Common myeloid progenitor, CD34-positive (primary cell): Measurements from ENCODE around the gene PTPRN2.
A peak's percentile ranks its signal among the peaks of the same experiment; 100 is the strongest.

ENCODE experiments used
- CTCF ChIA-PET: fragments of 350-600 bp; sonication (Branson Sonifier 250); formaldehyde crosslinking; loops from one replicate; lab custom pipeline; 2021; ENCODE audit warnings: antibody characterized with exemption; lab: Charles Lee
- POLR2A ChIA-PET: fragments of 350-600 bp; sonication (Branson Sonifier 250); formaldehyde crosslinking; loops from one replicate; lab custom pipeline; 2021; ENCODE audit warnings: antibody characterized with exemption; lab: Charles Lee
- DNase-seq, 3 donors: peaks; one replicate each; pipeline versions ENCODE4 v3.0.0 to v3.0.0-alpha.2; 2013
- H3K27ac ChIP-seq, 2 experiments: 1 replicate in 1 of 2; 2 replicates in 1 of 2; pipeline ENCODE4 v1.7.0; 2013; ENCODE audit warnings: inconsistent platforms in 2 of 2, low read length in 2 of 2, mild to moderate bottlenecking in 2 of 2, low read depth in 1 of 2, moderate library complexity in 1 of 2; ENCODE audit not compliant: severe bottlenecking in 2 of 2, insufficient read depth in 1 of 2, poor library complexity in 1 of 2
- H3K27me3 ChIP-seq, 5 experiments: replicated peaks in 2 of 5; 1 replicate in 3 of 5; 2 replicates in 2 of 5; pipeline versions ENCODE4 v1.6.1 to v1.7.0; 2013; ENCODE audit warnings: low read length in 4 of 5, mild to moderate bottlenecking in 2 of 5, moderate library complexity in 2 of 5, inconsistent platforms in 1 of 5; ENCODE audit not compliant: insufficient read depth in 5 of 5, control insufficient read depth in 4 of 5
- H3K36me3 ChIP-seq, 4 experiments: 1 replicate in 2 of 4; 2 replicates in 2 of 4; pipeline versions ENCODE4 v1.6.1 to v1.7.0; 2013; ENCODE audit warnings: low read length in 3 of 4, control low read depth in 1 of 4, mild to moderate bottlenecking in 1 of 4; ENCODE audit not compliant: control insufficient read depth in 4 of 4, insufficient read depth in 4 of 4
- H3K4me1 ChIP-seq, 4 experiments: 1 replicate in 3 of 4; 2 replicates in 1 of 4; pipeline versions ENCODE4 v1.6.1 to v1.7.1; 2013; ENCODE audit warnings: low read length in 3 of 4, mild to moderate bottlenecking in 3 of 4, control low read depth in 1 of 4, inconsistent platforms in 1 of 4, moderate library complexity in 1 of 4; ENCODE audit not compliant: control insufficient read depth in 4 of 4, insufficient read depth in 4 of 4; ENCODE audit errors: control extremely low read depth in 1 of 4
- H3K4me3 ChIP-seq, 7 experiments: 1 replicate in 4 of 7; 2 replicates in 3 of 7; pipeline versions ENCODE4 v1.5.1 to v1.7.0; 2013; ENCODE audit warnings: mild to moderate bottlenecking in 7 of 7, low read length in 6 of 7, moderate library complexity in 6 of 7, inconsistent platforms in 2 of 7, low read depth in 2 of 7, control low read depth in 1 of 7; ENCODE audit not compliant: insufficient read depth in 4 of 7, control insufficient read depth in 1 of 7; ENCODE audit errors: extremely low read depth in 1 of 7
- H3K9me3 ChIP-seq, 5 experiments: 1 replicate in 4 of 5; 2 replicates in 1 of 5; pipeline versions ENCODE4 v1.6.1 to v1.7.1; 2013; ENCODE audit warnings: low read length in 4 of 5, mild to moderate bottlenecking in 2 of 5, inconsistent platforms in 1 of 5, low read depth in 1 of 5, moderate library complexity in 1 of 5; ENCODE audit not compliant: control insufficient read depth in 4 of 5, insufficient read depth in 2 of 5; ENCODE audit errors: control extremely low read depth in 1 of 5
- WGBS: methylation state at CpG from one replicate; pipeline ENCODE4 v1.1.5; 2013; ENCODE audit not compliant: insufficient coverage; 5-methylcytosine and 5-hydroxymethylcytosine counted together

Gene PTPRN2

DNA sequence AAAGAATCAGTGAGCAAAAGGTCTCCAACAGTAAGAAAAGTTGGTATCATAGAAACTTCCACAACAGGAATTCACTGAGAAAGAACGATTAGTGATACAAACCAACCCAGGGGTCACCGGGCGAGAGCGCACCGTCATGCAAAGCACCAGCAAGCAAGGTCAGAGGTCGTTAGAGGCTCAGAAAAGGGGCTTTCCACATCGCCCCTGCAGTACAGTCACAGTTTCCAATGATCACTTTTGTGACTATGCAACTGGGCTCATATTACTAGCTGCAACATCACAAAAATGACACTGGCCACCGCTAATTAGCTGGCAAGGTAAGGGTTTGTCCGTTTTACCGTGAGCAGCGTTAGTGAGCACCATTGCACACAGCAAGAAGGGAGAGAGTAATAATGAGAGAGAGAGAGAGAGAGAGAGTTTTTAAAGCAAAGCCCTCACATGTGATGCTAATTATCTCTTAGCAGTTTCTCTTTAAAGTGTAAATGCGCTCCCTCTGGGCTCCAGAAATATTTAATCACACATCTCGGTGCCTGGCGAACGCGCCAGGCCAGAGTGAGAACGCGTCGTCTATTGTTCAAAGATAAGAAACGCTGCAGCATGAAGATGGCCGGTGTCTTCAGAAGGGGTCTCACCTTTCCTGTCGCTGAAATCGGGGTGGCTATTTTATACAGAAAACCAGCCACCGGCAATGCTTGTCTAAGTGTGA, 1013.4 kb downstream of the PTPRN2 start:
- Histone ChIP-seq H3K27me3 (peaks cover 2 to 55% (median 12%) of the 10 kb centered on the region in 5 experiments), H3K36me3 (no peaks in the 10 kb centered on the region), H3K27ac (no peak overlapping the region), H3K4me1 (peaks cover 0 to 11% (median 2%) of the 10 kb centered on the region in 4 experiments), H3K4me3 (no peak overlapping the region), H3K9me3 (no peaks in the 10 kb centered on the region)
- POLR2A ChIA-PET = no interaction called here
- CTCF ChIA-PET = no interaction called here
- DNase-seq = no peak
- 97% methylated on average over 21 of the region's 24 CpGs for WGBS

DNA sequence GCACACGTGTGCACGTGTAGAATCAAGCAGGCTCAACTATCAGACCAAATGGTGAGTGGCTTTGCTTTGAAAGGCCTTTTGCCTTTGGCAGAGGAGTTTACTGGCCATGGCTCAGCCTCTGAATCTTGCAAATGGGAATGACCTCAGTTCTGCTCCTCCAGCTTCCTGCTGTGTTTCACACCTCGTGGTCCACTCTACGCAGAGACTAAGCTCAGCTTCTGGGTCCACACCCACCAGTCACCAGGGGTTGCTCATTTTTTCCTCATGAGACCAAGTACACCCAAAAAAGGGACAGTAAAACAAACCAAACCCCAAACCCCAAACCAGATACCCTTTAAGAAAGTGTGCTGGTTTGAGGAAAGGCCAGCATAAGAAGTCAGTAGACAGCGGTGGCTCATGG, 1014.4 kb downstream of the PTPRN2 start:
- Histone ChIP-seq H3K27me3 (peaks cover 2 to 58% (median 16%) of the 10 kb centered on the region in 5 experiments), H3K9me3 (no peaks in the 10 kb centered on the region), H3K27ac (no peak overlapping the region), H3K4me3 (no peak overlapping the region), H3K36me3 (no peaks in the 10 kb centered on the region), H3K4me1 (peaks cover 0 to 20% (median 12%) of the 10 kb centered on the region in 4 experiments)
- 100% methylated on average over 5 of the region's 5 CpGs for WGBS
- CTCF ChIA-PET = interaction anchor here (1.0 kb wide), 1 partner anchor 30 kb away, joined by 3 read pairs; no protein-coding TSS in a partner anchor
- DNase-seq = no peak
- POLR2A ChIA-PET = no interaction called here

GRCh38 chr7:157572622-157573021, 1015.0 kb downstream of the PTPRN2 start:
- ChIA-PET CTCF (interaction anchor here (1.0 kb wide), 1 partner anchor 30 kb away, joined by 3 read pairs; no protein-coding TSS in a partner anchor), POLR2A (no interaction called here)
- Histone ChIP-seq H3K36me3 (no peaks in the 10 kb centered on the region), H3K4me1 (peaks cover 0 to 20% (median 14%) of the 10 kb centered on the region in 4 experiments), H3K27ac (no peak overlapping the region), H3K4me3 (no peak overlapping the region), H3K9me3 (no peaks in the 10 kb centered on the region), H3K27me3 (peaks cover 2 to 58% (median 18%) of the 10 kb centered on the region in 5 experiments)
- DNase-seq = no peak
- WGBS = 82% methylated on average over 14 of the region's 14 CpGs

DNA sequence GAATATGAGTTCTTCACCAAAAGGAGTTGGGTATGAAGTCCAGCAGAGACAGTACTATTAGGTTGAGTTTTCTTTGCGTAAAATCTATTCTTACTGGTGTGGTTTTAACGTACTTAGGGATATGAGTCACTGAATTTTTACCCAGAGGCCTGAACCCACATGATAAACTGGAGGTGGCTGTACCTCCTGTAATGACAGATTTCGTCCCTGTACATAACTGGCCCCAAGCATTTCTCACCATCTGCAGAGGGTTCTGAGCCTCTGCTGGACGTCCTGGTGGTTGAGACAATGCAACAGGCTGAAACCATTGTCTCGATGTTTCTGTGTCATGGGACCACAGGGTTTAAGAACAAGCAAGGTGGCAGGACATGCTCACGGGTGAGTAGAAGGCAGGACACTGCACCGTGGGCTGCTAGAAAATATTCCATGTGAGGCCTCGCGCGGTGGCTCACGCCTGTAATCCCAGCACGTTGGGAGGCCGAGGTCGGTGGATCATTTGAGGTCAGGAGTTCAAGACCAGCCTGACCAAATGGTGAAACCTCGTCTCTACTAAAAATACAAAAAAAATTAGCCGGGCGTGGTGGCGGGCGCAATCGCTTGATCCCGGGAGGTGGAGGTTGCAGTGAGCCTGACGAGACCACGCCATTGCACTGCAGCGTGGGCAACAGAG, 1017.0 kb downstream of the PTPRN2 start:
- CTCF ChIA-PET = no interaction called here

DNA sequence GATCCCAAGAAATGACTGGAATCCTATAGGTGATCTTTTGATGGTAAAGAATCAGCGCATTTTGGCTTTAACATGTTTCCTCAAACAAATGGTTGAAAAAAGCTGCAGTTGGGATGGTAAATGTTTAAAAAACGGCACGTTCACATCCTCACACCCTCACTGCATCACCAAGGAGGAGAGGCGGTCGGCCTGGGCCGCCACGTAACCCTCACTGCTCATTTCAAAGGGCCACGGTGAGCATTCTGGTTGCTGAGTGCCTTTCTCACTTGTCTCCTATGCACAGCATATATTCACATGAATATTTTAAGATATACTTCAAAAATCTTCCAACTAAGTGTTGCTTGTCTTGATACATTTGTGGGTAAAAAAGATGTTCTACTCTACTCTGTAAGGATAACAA, 1017.7 kb downstream of the PTPRN2 start:
- Histone ChIP-seq H3K27ac (no peak overlapping the region), H3K4me1 (peaks cover 0 to 15% (median 12%) of the 10 kb centered on the region in 4 experiments), H3K9me3 (no peaks in the 10 kb centered on the region), H3K27me3 (peaks cover 0 to 32% (median 14%) of the 10 kb centered on the region in 5 experiments), H3K36me3 (no peaks in the 10 kb centered on the region), H3K4me3 (no peak overlapping the region)
- WGBS = 80% methylated on average over 1 of the region's 8 CpGs
- ChIA-PET CTCF (no interaction called here), POLR2A (no interaction called here)
- DNase-seq = no peak

More for the DNA sequence above, 1017.0 kb downstream of the PTPRN2 start:
- H3K27me3 ChIP-seq = peaks cover under 1 to 38% (median 15%) of the 10 kb centered on the region in 5 experiments
- POLR2A ChIA-PET = no interaction called here
- H3K4me3 ChIP-seq = no peak overlapping the region
- H3K4me1 ChIP-seq = peaks cover 0 to 15% (median 12%) of the 10 kb centered on the region in 4 experiments
- peak in 1 of 3 donors; percentile 10 for DNase-seq
- 98% methylated on average over 23 of the region's 24 CpGs for WGBS
- H3K9me3 ChIP-seq = no peaks in the 10 kb centered on the region
- H3K36me3 ChIP-seq = no peaks in the 10 kb centered on the region
- no peak overlapping the region for H3K27ac ChIP-seq

DNA sequence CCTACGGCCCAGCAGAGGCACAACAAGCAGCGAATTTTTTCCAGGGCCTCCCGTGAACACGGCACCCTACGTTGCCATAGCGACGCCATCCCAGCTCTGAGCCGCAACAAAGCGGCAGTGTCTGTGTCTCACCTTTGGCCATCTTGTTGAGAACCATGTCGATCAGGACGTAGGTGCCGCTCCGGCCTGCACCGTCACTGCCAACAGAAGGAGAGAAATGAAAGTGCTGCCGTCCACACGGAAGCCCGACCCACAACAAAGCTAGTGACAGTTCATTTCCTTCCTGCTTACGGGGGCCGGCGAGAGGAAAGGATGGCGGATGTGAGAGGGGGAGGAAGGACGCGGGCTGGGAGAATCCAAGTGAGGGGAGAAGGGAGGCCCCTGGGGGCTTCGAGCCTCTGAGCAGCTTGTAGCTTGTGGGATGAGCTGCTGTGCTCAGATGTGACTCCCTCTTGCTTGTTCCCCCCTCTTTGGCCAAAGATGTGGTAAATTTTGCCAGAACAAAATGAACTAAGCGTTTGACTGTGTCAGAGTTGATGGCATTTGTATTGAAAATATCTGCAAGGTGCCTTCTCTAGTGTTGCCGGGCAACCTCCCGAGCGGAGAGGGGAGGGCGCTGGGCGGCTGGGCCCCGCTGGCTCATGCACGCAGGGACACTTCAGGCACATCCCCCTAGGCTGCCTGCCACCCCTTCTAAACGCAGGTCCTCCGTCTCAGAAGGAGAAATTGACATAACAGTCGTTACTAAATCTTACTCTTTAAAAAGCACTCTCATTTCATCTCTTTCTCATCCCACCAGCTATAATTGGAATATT, 1018.6 kb downstream of the PTPRN2 start:
- Histone ChIP-seq H3K36me3 (no peaks in the 10 kb centered on the region), H3K27me3 (peaks cover 0 to 23% (median 10%) of the 10 kb centered on the region in 5 experiments), H3K27ac (no peak overlapping the region), H3K4me3 (peak overlapping the region; percentile 15 to 81 (median 69)), H3K9me3 (peaks cover 0 to 3% (median 0%) of the 10 kb centered on the region in 5 experiments), H3K4me1 (peaks cover 0 to 15% (median 12%) of the 10 kb centered on the region in 4 experiments)
- ChIA-PET POLR2A (interaction anchor here (0.6 kb wide), 1 partner anchor 114 kb away, joined by 3 read pairs; no protein-coding TSS in a partner anchor), CTCF (no interaction called here)
- 4% methylated on average over 28 of the region's 35 CpGs for WGBS
- DNase-seq = peak; percentile 40 to 73 (median 68)
